HepG2 (cell line): ENCODE measurements around the gene CAMTA1.

Experiments used
- ATF2 ChIP-seq: sonication (generic); formaldehyde crosslinking; IDR thresholded peaks from 2 replicates; pipeline ENCODE4 v1.4.0; 2020; ENCODE audit warnings: missing genetic modification reagents
- EZH2 ChIP-seq: conservative IDR thresholded peaks from 2 replicates; pipeline ENCODE4 v1.6.1; 2012; ENCODE audit warnings: mild to moderate bottlenecking, low read depth, low read length, moderate library complexity
- RARG ChIP-seq: sonication (generic); formaldehyde crosslinking; IDR thresholded peaks from 2 replicates; pipeline ENCODE4 v1.4.0; 2020; ENCODE audit warnings: low read depth, mild to moderate bottlenecking, missing genetic modification reagents
- SETDB1 ChIP-seq: sonication (generic); formaldehyde crosslinking; IDR thresholded peaks from 2 replicates; pipeline ENCODE4 v1.5.1; 2020; ENCODE audit warnings: missing genetic modification reagents, mild to moderate bottlenecking, borderline replicate concordance
- SSRP1 ChIP-seq: IDR thresholded peaks from 2 replicates; pipeline ENCODE4 v1.6.1; 2016; ENCODE audit warnings: control low read depth
- SUZ12 ChIP-seq: fragments of 150-350 bp; IDR thresholded peaks from 2 replicates; pipeline ENCODE4 v1.6.1; 2014; ENCODE audit warnings: low read depth, low read length

- TF ChIP-seq SUZ12 (no peak), SETDB1 (CRISPR knock-in tag) (no peak), EZH2 (no peak), RARG (no peak), SSRP1 (CRISPR knock-in tag) (no peak), ATF2 (CRISPR knock-in tag) (no peak)
These were observed 794.9 kb downstream of the CAMTA1 start for GRCh38 chr1:7579831-7580804.
